ENCODE data around the gene DSCAM. TPM values are rescaled to one million over a fixed set of nuclear protein-coding genes. Genes with fewer than 3 reads are reported as not detected.
"Not testable (repeated sequence)": the region's sequence is repeated elsewhere in the genome, so short reads cannot be mapped to it uniquely, and the experiment has no call there.

DSCAM gene, protein sequence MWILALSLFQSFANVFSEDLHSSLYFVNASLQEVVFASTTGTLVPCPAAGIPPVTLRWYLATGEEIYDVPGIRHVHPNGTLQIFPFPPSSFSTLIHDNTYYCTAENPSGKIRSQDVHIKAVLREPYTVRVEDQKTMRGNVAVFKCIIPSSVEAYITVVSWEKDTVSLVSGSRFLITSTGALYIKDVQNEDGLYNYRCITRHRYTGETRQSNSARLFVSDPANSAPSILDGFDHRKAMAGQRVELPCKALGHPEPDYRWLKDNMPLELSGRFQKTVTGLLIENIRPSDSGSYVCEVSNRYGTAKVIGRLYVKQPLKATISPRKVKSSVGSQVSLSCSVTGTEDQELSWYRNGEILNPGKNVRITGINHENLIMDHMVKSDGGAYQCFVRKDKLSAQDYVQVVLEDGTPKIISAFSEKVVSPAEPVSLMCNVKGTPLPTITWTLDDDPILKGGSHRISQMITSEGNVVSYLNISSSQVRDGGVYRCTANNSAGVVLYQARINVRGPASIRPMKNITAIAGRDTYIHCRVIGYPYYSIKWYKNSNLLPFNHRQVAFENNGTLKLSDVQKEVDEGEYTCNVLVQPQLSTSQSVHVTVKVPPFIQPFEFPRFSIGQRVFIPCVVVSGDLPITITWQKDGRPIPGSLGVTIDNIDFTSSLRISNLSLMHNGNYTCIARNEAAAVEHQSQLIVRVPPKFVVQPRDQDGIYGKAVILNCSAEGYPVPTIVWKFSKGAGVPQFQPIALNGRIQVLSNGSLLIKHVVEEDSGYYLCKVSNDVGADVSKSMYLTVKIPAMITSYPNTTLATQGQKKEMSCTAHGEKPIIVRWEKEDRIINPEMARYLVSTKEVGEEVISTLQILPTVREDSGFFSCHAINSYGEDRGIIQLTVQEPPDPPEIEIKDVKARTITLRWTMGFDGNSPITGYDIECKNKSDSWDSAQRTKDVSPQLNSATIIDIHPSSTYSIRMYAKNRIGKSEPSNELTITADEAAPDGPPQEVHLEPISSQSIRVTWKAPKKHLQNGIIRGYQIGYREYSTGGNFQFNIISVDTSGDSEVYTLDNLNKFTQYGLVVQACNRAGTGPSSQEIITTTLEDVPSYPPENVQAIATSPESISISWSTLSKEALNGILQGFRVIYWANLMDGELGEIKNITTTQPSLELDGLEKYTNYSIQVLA (N-terminal part only)
- under 1 TPM in 1 of 4 donors, not detected in 3; 0.03 TPM for total RNA-seq

DNA sequence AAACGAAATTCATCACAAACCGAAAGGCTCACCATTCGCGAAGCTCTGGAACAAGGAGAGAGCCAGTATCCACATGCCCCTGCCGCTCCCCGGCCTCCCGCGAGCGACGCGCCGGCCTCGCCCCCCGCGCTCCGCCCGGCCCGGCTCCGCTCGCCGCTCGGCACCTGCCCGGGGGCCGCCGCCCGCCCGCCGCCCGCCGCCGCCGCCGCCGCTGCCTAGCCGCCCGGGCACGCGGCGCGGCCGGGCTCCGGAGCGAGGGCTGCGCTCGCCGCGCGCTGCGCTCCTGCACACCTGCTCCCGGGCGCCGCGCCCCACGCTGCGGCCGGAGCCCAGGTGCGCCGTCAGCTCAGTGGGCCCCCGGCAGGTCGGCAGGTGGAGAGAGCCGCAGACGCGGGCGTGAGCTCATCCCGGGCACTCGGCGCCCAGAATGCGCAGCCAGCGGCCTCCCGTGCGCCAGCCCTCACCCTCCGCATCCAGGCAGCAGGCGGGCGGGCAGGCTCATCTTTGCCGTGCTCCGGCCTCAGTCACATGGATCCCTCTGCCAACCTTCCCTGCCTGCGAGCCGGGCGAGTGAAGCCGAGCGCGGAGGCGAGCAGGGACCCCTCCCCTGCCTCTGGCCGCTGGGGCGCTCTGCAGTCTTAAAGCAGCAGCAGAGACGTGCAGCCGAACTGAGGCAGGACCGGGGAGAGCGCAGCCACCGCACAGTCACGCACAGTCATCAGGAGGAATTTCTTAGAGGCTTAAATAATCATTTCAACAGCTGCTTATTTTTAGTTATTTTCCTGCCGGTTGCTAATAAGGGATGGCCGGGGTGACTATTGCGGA, at the start of gene DSCAM:
Gene DSCAM, minus strand, starts transcription at position 572 of the 825 bp plus-strand sequence. Its CDS starts 497 bp downstream, at position 75.
- Histone ChIP-seq H3K4me1 (no peaks in the 10 kb centered on the region), H3K9me3 (no peaks in the 10 kb centered on the region), H3K36me3 (no peaks in the 10 kb centered on the region), H3K27ac (no peak within 1 kb of the TSS), H3K27me3 (peaks cover 7 to 30% (median 21%) of the 10 kb centered on the region in 3 donors), H3K4me3 (no peak within 1 kb of the TSS)
- in situ Hi-C loops (cut with MboI; ENCODE audit: low sequenced_read_pairs in 4 of 4) = no loop called here
- no peak for ATAC-seq
- intact Hi-C loops (cut with DNase I; ENCODE audit: low total_unique reads) = no loop called here
- TF ChIP-seq POLR2A (IDR thresholded peaks at IDR 0.05) = no peak
- TF ChIP-seq, protein P1, sequence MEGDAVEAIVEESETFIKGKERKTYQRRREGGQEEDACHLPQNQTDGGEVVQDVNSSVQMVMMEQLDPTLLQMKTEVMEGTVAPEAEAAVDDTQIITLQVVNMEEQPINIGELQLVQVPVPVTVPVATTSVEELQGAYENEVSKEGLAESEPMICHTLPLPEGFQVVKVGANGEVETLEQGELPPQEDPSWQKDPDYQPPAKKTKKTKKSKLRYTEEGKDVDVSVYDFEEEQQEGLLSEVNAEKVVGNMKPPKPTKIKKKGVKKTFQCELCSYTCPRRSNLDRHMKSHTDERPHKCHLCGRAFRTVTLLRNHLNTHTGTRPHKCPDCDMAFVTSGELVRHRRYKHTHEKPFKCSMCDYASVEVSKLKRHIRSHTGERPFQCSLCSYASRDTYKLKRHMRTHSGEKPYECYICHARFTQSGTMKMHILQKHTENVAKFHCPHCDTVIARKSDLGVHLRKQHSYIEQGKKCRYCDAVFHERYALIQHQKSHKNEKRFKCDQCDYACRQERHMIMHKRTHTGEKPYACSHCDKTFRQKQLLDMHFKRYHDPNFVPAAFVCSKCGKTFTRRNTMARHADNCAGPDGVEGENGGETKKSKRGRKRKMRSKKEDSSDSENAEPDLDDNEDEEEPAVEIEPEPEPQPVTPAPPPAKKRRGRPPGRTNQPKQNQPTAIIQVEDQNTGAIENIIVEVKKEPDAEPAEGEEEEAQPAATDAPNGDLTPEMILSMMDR (IDR thresholded peaks at IDR 0.05 in 4 of 5, conservative IDR thresholded peaks at IDR 0.05 in 1 of 5) = no peak
- no peak for DNase-seq

DNA sequence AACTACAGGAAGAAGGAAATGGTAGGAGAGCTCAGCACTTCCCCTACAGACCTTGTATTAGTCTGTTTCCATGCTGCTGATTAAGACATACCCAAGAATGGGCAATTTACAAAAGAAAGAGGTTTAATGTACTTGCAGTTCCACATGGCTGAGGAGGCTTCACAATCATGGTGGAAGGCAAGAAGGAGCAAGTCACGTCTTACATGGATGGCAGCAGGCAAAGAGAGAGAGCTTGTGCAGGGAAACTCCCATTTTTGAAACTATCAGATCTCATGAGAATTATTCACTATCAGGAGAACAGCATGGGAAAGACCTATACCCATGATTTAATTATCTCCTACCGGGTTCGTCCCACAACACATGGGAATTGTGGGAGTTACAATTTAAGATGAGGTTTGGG, 48.7 kb upstream of the DSCAM start:
- ATAC-seq; intact Hi-C loops (cut with DNase I; ENCODE audit: low total_unique reads); H3K4me1 ChIP-seq; DNase-seq; H3K9me3 ChIP-seq; H3K36me3 ChIP-seq; in situ Hi-C loops (cut with MboI; ENCODE audit: low sequenced_read_pairs in 4 of 4); H3K27me3 ChIP-seq; H3K4me3 ChIP-seq; H3K27ac ChIP-seq: not testable (repeated sequence)

DNA sequence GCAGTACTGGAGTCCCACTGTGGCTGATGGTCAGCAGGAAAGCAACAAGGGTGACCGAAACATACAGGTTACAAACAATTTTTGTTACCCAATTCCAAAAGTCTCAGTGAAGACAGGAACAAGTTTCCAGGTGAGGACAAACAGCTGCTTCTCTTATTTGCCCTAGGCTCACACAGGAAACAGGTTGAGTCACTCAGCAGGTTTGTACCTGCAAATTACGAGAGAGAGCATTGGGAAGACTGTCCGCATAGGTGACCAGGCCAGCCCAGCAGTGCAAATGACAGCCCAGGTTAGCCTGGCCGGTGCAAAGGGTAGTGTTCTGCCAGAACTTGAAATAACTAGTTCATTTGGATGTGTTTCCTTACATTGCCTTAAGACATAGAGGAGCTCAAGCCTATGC, 40.0 kb upstream of the DSCAM start:
- Histone ChIP-seq H3K36me3 (no peaks in the 10 kb centered on the region), H3K27ac (no peak overlapping the region), H3K4me1 (no peaks in the 10 kb centered on the region), H3K9me3 (no peaks in the 10 kb centered on the region), H3K27me3 (no peaks in the 10 kb centered on the region), H3K4me3 (no peak overlapping the region)
- intact Hi-C loops (cut with DNase I; ENCODE audit: low total_unique reads) (no loop called here), in situ Hi-C loops (cut with MboI; ENCODE audit: low sequenced_read_pairs in 4 of 4) (no loop called here)
- no peak for DNase-seq
- TF ChIP-seq, protein P1 (IDR thresholded peaks at IDR 0.05 in 4 of 5, conservative IDR thresholded peaks at IDR 0.05 in 1 of 5) = no peak
- TF ChIP-seq POLR2A (IDR thresholded peaks at IDR 0.05) = no peak
- no peak for ATAC-seq

DNA sequence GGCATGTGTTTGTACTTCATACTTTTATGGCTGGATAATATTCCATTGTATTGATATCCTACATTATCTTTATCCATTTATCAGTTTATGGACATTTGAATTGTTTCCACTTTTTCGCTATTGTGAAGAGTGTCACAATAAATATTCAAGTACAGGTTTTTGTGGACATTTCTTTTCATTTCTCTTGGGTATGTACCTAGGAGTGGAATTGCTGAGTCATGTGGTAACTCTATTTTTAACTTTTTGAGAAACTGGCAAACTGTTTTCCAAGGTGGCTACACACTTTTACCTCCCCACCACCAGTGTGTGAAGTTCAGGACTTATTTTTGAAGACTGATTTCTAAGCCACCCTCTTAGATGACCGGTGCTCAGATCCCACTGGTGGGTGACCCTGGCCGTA, 39.0 kb upstream of the DSCAM start:
- no peaks in the 10 kb centered on the region for H3K4me1 ChIP-seq
- no peaks in the 10 kb centered on the region for H3K36me3 ChIP-seq
- H3K27ac ChIP-seq = no peak overlapping the region
- no peaks in the 10 kb centered on the region for H3K9me3 ChIP-seq
- TF ChIP-seq, protein P1 (IDR thresholded peaks at IDR 0.05 in 4 of 5, conservative IDR thresholded peaks at IDR 0.05 in 1 of 5) = no peak
- no peak for TF ChIP-seq POLR2A (IDR thresholded peaks at IDR 0.05)
- H3K4me3 ChIP-seq = no peak overlapping the region
- intact Hi-C loops (cut with DNase I; ENCODE audit: low total_unique reads) (no loop called here), in situ Hi-C loops (cut with MboI; ENCODE audit: low sequenced_read_pairs in 4 of 4) (no loop called here)
- no peaks in the 10 kb centered on the region for H3K27me3 ChIP-seq
- ATAC-seq = no peak
- no peak for DNase-seq
